GM23338 (cell line): ENCODE results near the gene LEFTY1. TPM values are rescaled to one million over a fixed set of nuclear protein-coding genes. Genes with fewer than 3 reads are reported as not detected.

ENCODE experiments used
- ATAC-seq: fragments of 200-7000 bp; cut with Tn5 transposase; 3 replicates; pipeline ENCODE4 v1.9.1; 2020
- DNase-seq: peaks from one replicate; pipeline ENCODE4 v3.0.0-alpha.2; 2015; ENCODE audit warnings: low spot score
- H2AFZ ChIP-seq: fragments of 200-600 bp; sonication (generic); 2 replicates; pipeline ENCODE4 v1.8.0; 2016; ENCODE audit warnings: antibody characterized with exemption, mild to moderate bottlenecking, moderate library complexity
- H3F3A ChIP-seq: fragments of 200-600 bp; sonication (generic); replicated peaks from 2 replicates; pipeline ENCODE4 v1.8.0; 2017; ENCODE audit warnings: antibody characterized with exemption, mixed run types, low read depth
- H3K27ac ChIP-seq: fragments of 200-600 bp; sonication (generic); 2 replicates; pipeline ENCODE4 v1.6.1; 2016; ENCODE audit warnings: low read depth
- H3K27me3 ChIP-seq: fragments of 200-600 bp; sonication (generic); 2 replicates; pipeline ENCODE4 v1.8.0; 2016; ENCODE audit warnings: mild to moderate bottlenecking, mixed run types, moderate library complexity; ENCODE audit not compliant: insufficient read depth
- H3K36me3 ChIP-seq: fragments of 200-600 bp; sonication (generic); 2 replicates; pipeline ENCODE4 v1.8.0; 2016; ENCODE audit warnings: mild to moderate bottlenecking; ENCODE audit not compliant: insufficient read depth
- H3K4me1 ChIP-seq: fragments of 200-600 bp; sonication (generic); 2 replicates; pipeline ENCODE4 v1.8.0; 2016; ENCODE audit warnings: mild to moderate bottlenecking, moderate library complexity; ENCODE audit not compliant: insufficient read depth
- H3K4me2 ChIP-seq: fragments of 200-600 bp; sonication (generic); 2 replicates; pipeline ENCODE4 v1.7.1; 2017; ENCODE audit warnings: mixed run types
- H3K4me3 ChIP-seq: fragments of 200-600 bp; sonication (generic); 2 replicates; pipeline ENCODE4 v1.6.1; 2016; ENCODE audit warnings: mixed run types
- H3K79me2 ChIP-seq: fragments of 200-600 bp; sonication (generic); replicated peaks from 2 replicates; pipeline ENCODE4 v1.8.0; 2017; ENCODE audit warnings: mild to moderate bottlenecking; ENCODE audit not compliant: insufficient read depth
- H3K9me2 ChIP-seq: fragments of 200-600 bp; sonication (generic); 2 replicates; pipeline ENCODE4 v1.8.0; 2017; ENCODE audit not compliant: insufficient read depth
- H4K20me1 ChIP-seq: fragments of 200-600 bp; sonication (generic); replicated peaks from 2 replicates; pipeline ENCODE4 v1.8.0; 2017; ENCODE audit warnings: mild to moderate bottlenecking; ENCODE audit not compliant: insufficient read depth
- H3K27ac Mint-ChIP-seq: 2 replicates; pipeline ENCODE4 v1.8.0; 2020; ENCODE audit warnings: inconsistent platforms, mild to moderate bottlenecking, moderate library complexity, mixed read lengths
- H3K27me3 Mint-ChIP-seq: 3 replicates; pipeline ENCODE4 v1.8.0; 2022; ENCODE audit warnings: low read depth, mild to moderate bottlenecking, moderate library complexity, mixed read lengths, inconsistent platforms; ENCODE audit not compliant: insufficient read depth, poor library complexity
- H3K36me3 Mint-ChIP-seq: 3 replicates; pipeline ENCODE4 v1.8.0; 2021; ENCODE audit warnings: low read depth, mild to moderate bottlenecking, inconsistent platforms, moderate library complexity, mixed read lengths
- H3K4me1 Mint-ChIP-seq: 3 replicates; pipeline ENCODE4 v1.8.0; 2020; ENCODE audit warnings: mild to moderate bottlenecking, inconsistent platforms, mixed read lengths
- H3K4me3 Mint-ChIP-seq: 3 replicates; pipeline ENCODE4 v1.8.0; 2021; ENCODE audit warnings: moderate library complexity, mild to moderate bottlenecking, inconsistent platforms, mixed read lengths
- H3K9me3 Mint-ChIP-seq: 3 replicates; pipeline ENCODE4 v1.8.0; 2020; ENCODE audit warnings: moderate library complexity, mild to moderate bottlenecking, inconsistent platforms, mixed read lengths
- CREB1 ChIP-seq: fragments of 250-450 bp; sonication (Bioruptor Pico); IDR thresholded peaks from 2 replicates; pipeline ENCODE4 v1.5.0; 2020; ENCODE audit warnings: low read depth, mild to moderate bottlenecking, moderate library complexity
- CTCF ChIP-seq, 2 experiments: fragments of 200-600 bp in 1 of 2; sonication (generic) in 1 of 2; conservative IDR thresholded peaks; 2 replicates each; pipeline versions ENCODE4 v1.5.1 to v1.6.1; 2016 to 2017; ENCODE audit warnings: antibody characterized with exemption in 2 of 2, low read depth in 2 of 2, mild to moderate bottlenecking in 2 of 2, moderate library complexity in 1 of 2
- EZH2 ChIP-seq: fragments of 200-600 bp; sonication (generic); IDR thresholded peaks from one replicate; pipeline ENCODE4 v1.8.0; 2017; ENCODE audit warnings: antibody characterized with exemption, mild to moderate bottlenecking, low read depth; ENCODE audit not compliant: unreplicated experiment
- EZH2phosphoT487 ChIP-seq: fragments of 200-600 bp; sonication (generic); IDR thresholded peaks from one replicate; pipeline ENCODE4 v1.8.1; 2018; ENCODE audit warnings: antibody characterized with exemption; ENCODE audit not compliant: unreplicated experiment
- JUNB ChIP-seq: IDR thresholded peaks from one replicate; pipeline ENCODE4 v1.6.1; 2016; ENCODE audit warnings: antibody characterized with exemption; ENCODE audit not compliant: unreplicated experiment
- NANOG ChIP-seq: IDR thresholded peaks from 2 replicates; pipeline ENCODE4 v1.6.1; 2016; ENCODE audit warnings: antibody characterized with exemption, borderline replicate concordance
- POLR2AphosphoS5 ChIP-seq: IDR thresholded peaks from 2 replicates; pipeline ENCODE4 v1.6.1; 2016; ENCODE audit warnings: antibody characterized with exemption, low read depth
- REST ChIP-seq: IDR thresholded peaks from one replicate; pipeline ENCODE4 v1.6.1; 2018; ENCODE audit warnings: antibody characterized with exemption; ENCODE audit not compliant: unreplicated experiment
- STAT1 ChIP-seq: IDR thresholded peaks from one replicate; pipeline ENCODE4 v1.6.1; 2016; ENCODE audit warnings: antibody characterized with exemption; ENCODE audit not compliant: unreplicated experiment
- ZNF114 ChIP-seq: fragments of 250-450 bp; sonication (Bioruptor Pico); IDR thresholded peaks from 2 replicates; pipeline ENCODE4 v1.5.0; 2020; ENCODE audit warnings: mild to moderate bottlenecking, moderate library complexity
- ZNF331 ChIP-seq: fragments of 250-450 bp; sonication (Bioruptor Pico); IDR thresholded peaks from 2 replicates; pipeline ENCODE4 v1.5.0; 2020; ENCODE audit warnings: low read depth, mild to moderate bottlenecking, moderate library complexity
- ZNF462 ChIP-seq: fragments of 250-450 bp; sonication (Bioruptor Pico); IDR thresholded peaks from 2 replicates; pipeline ENCODE4 v1.5.0; 2020; ENCODE audit warnings: mild to moderate bottlenecking, moderate library complexity
- polyA plus RNA-seq: library from polyadenylated mRNA; unstranded; fragments of >200 nt; fragmentation: Nextera tagmentation; extraction: Ambion mirVana; gene quantifications from 2 replicates; pipeline ENCODE4 v1.2.1, GENCODE V29; 2016
- total RNA-seq: library from RNA; depleted of rRNA; stranded (reverse); fragments of >200 nt; shearing (Covaris generic); gene quantifications from 2 replicates; pipeline ENCODE4 v1.2.3, GENCODE V29; 2014
- TF ChIP-seq, protein P1 (sequence below): IDR thresholded peaks from 2 replicates; pipeline ENCODE4 v1.6.1; 2016; ENCODE audit warnings: antibody characterized with exemption

LEFTY1 gene
- total and polyA plus RNA-seq, 2 experiments from 2014 or later: 27.5 to 65.4 TPM

DNA sequence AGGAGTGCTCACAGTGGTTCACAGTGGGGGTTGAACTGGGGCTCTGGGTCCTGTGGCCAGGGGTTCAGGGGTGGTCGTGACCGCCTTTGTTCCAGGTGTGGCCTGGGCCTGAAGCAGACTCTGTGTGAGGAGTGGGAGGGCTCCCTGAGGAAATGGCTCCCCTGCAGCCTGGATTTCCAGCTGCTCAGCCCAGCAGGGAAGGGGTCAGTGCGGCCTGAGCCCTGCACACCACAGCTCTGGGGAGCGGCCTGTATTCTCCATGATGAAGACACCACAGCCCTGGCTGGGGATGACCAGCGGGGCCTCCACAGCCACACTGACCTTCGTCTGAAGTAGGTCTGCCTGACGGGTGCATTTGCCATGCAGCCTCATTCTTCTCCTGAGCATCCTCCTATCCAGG is 18.4 kb upstream of the LEFTY1 start:
- Histone ChIP-seq H3K36me3 (no peaks in the 10 kb centered on the region), H3K4me2 (no peak overlapping the region), H3K4me1 (peaks cover 11% of the 10 kb centered on the region), H3K79me2 (no peaks in the 10 kb centered on the region), H3K4me3 (no peak overlapping the region), H3K27ac (no peak overlapping the region), H3F3A (no peaks in the 10 kb centered on the region), H3K27me3 (no peaks in the 10 kb centered on the region), H3K9me2 (no peaks in the 10 kb centered on the region), H2AFZ (no peak overlapping the region), H4K20me1 (no peaks in the 10 kb centered on the region)
- Mint-ChIP-seq H3K4me1 (peaks cover 19% of the 10 kb centered on the region), H3K27me3 (peaks cover 16% of the 10 kb centered on the region), H3K9me3 (no peaks in the 10 kb centered on the region; the same call in 1 of the 3 replicates), H3K27ac (no peak overlapping the region), H3K36me3 (no peaks in the 10 kb centered on the region; the same call in 2 of the 3 replicates), H3K4me3 (no peak overlapping the region)
- ATAC-seq (no peak), DNase-seq (no peak)
- TF ChIP-seq CTCF (conservative IDR thresholded peaks at IDR 0.05; ENCODE audit: low read depth in 2 of 2) (no peak), NANOG (no peak), ZNF114 (CRISPR knock-in tag) (no peak), ZNF331 (CRISPR knock-in tag) (no peak), CREB1 (no peak), POLR2AphosphoS5 (no peak), EZH2phosphoT487 (no peak), ZNF462 (CRISPR knock-in tag) (no peak), EZH2 (no peak), JUNB (no peak), REST (no peak), STAT1 (no peak)
- TF ChIP-seq, protein P1, sequence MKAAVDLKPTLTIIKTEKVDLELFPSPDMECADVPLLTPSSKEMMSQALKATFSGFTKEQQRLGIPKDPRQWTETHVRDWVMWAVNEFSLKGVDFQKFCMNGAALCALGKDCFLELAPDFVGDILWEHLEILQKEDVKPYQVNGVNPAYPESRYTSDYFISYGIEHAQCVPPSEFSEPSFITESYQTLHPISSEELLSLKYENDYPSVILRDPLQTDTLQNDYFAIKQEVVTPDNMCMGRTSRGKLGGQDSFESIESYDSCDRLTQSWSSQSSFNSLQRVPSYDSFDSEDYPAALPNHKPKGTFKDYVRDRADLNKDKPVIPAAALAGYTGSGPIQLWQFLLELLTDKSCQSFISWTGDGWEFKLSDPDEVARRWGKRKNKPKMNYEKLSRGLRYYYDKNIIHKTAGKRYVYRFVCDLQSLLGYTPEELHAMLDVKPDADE: no peak
